IMR-90 (cell line): ENCODE results near the gene VPS26C. TPM values are rescaled to one million over a fixed set of nuclear protein-coding genes. Genes with fewer than 3 reads are reported as not detected.

ENCODE experiments used
- ATAC-seq: fragments of 200-7000 bp; cut with Tn5 transposase; 2 replicates; pipeline ENCODE4 v1.9.1; 2020; ENCODE audit warnings: low read depth, mild to moderate bottlenecking, moderate library complexity
- BruUV-seq: library from RNA; stranded (reverse); fragments of 400-500 nt; replicated peaks from 2 replicates; lab custom pipeline; 2021; lab: Mats Ljungman, UMichigan
- CTCF ChIA-PET: fragments of 300-600 bp; formaldehyde crosslinking; extraction: SDS; loops from one replicate; lab custom pipeline; 2021; ENCODE audit warnings: antibody characterized with exemption; lab: Yijun Ruan, JAX
- POLR2A ChIA-PET: fragments of 300-600 bp; sonication (Branson Sonifier 250); formaldehyde crosslinking; loops from one replicate; lab custom pipeline; 2022; ENCODE audit warnings: antibody characterized with exemption; ENCODE audit not compliant: unreplicated experiment; lab: Charles Lee
- DNase-seq: peaks from one replicate; pipeline ENCODE4 v3.0.0; 2013
- H2AFZ ChIP-seq: replicated peaks from 2 replicates; pipeline ENCODE3; 2013; ENCODE audit warnings: low read length, mild to moderate bottlenecking; ENCODE audit not compliant: poor library complexity
- H2AK5ac ChIP-seq: 2 replicates; pipeline ENCODE4 v1.6.1; 2013; ENCODE audit warnings: low read depth, low read length, inconsistent platforms
- H2AK9ac ChIP-seq: replicated peaks from 2 replicates; pipeline ENCODE3; 2013; ENCODE audit warnings: mild to moderate bottlenecking, low read depth, low read length, moderate library complexity; ENCODE audit not compliant: poor library complexity
- H2BK120ac ChIP-seq: 2 replicates; pipeline ENCODE4 v1.6.1; 2013; ENCODE audit warnings: low read depth, low read length, inconsistent platforms
- H2BK15ac ChIP-seq: 3 replicates; pipeline ENCODE4 v1.6.1; 2013; ENCODE audit warnings: low read depth, low read length, inconsistent platforms
- H2BK20ac ChIP-seq: 2 replicates; pipeline ENCODE4 v1.6.1; 2013; ENCODE audit warnings: low read depth, mild to moderate bottlenecking, inconsistent platforms, low read length, moderate library complexity
- H2BK5ac ChIP-seq: 2 replicates; pipeline ENCODE4 v1.6.1; 2013; ENCODE audit warnings: mild to moderate bottlenecking, low read depth, low read length, inconsistent platforms; ENCODE audit not compliant: poor library complexity, severe bottlenecking
- H3K14ac ChIP-seq: replicated peaks from 2 replicates; pipeline ENCODE4 v1.6.1; 2013; ENCODE audit warnings: low read depth, low read length, inconsistent platforms
- H3K18ac ChIP-seq: 2 replicates; pipeline ENCODE4 v1.6.1; 2013; ENCODE audit warnings: low read depth, low read length, control low read depth
- H3K23ac ChIP-seq: 2 replicates; pipeline ENCODE4 v1.6.1; 2013; ENCODE audit warnings: low read depth, low read length, inconsistent platforms
- H3K27ac ChIP-seq: 2 replicates; pipeline ENCODE4 v1.5.1; 2013; ENCODE audit warnings: mild to moderate bottlenecking, control low read depth, low read length; ENCODE audit not compliant: insufficient read depth
- H3K27me3 ChIP-seq: 2 replicates; pipeline ENCODE4 v1.6.1; 2013; ENCODE audit warnings: low read length; ENCODE audit not compliant: control insufficient read depth, insufficient read depth
- H3K36me3 ChIP-seq: 2 replicates; pipeline ENCODE4 v1.6.1; 2013; ENCODE audit warnings: low read length, mixed read lengths; ENCODE audit not compliant: control insufficient read depth, insufficient read depth
- H3K4ac ChIP-seq: 2 replicates; pipeline ENCODE4 v1.6.1; 2013; ENCODE audit warnings: low read depth, low read length, inconsistent platforms
- H3K4me1 ChIP-seq: 2 replicates; pipeline ENCODE4 v1.6.1; 2013; ENCODE audit warnings: low read length, mixed read lengths; ENCODE audit not compliant: control insufficient read depth, insufficient read depth
- H3K4me2 ChIP-seq: 2 replicates; pipeline ENCODE4 v1.6.1; 2013; ENCODE audit warnings: low read depth, mild to moderate bottlenecking, control low read depth, low read length, moderate library complexity
- H3K4me3 ChIP-seq: 2 replicates; pipeline ENCODE4 v1.5.1; 2013; ENCODE audit warnings: low read depth, mild to moderate bottlenecking, control low read depth, low read length, moderate library complexity; ENCODE audit not compliant: insufficient read depth
- H3K56ac ChIP-seq: 2 replicates; pipeline ENCODE4 v1.6.1; 2013; ENCODE audit warnings: low read length, inconsistent platforms; ENCODE audit not compliant: insufficient read depth; ENCODE audit errors: extremely low read depth
- H3K79me1 ChIP-seq, 2 experiments: 2 replicates each; pipeline ENCODE4 v1.6.1; 2013; ENCODE audit warnings: low read length in 2 of 2, inconsistent platforms in 1 of 2, low read depth in 1 of 2
- H3K9ac ChIP-seq: 2 replicates; pipeline ENCODE4 v1.6.1; 2013; ENCODE audit warnings: low read depth, low read length, control low read depth
- H3K9me1 ChIP-seq: 2 replicates; pipeline ENCODE4 v1.6.1; 2013; ENCODE audit warnings: low read length, inconsistent platforms; ENCODE audit not compliant: insufficient read depth
- H3K9me3 ChIP-seq: 2 replicates; pipeline ENCODE4 v1.6.1; 2013; ENCODE audit warnings: low read length; ENCODE audit not compliant: control insufficient read depth, insufficient read depth
- H4K20me1 ChIP-seq: 2 replicates; pipeline ENCODE4 v1.6.1; 2013; ENCODE audit warnings: low read length, inconsistent platforms; ENCODE audit not compliant: insufficient read depth
- H4K5ac ChIP-seq: 2 replicates; pipeline ENCODE4 v1.6.1; 2013; ENCODE audit warnings: mild to moderate bottlenecking, low read depth, low read length, control low read depth
- H4K8ac ChIP-seq, 2 experiments: 2 replicates each; pipeline ENCODE4 v1.6.1; 2013; ENCODE audit warnings: low read depth in 2 of 2, low read length in 2 of 2, control low read depth in 1 of 2, inconsistent platforms in 1 of 2
- H4K91ac ChIP-seq: 2 replicates; pipeline ENCODE4 v1.6.1; 2013; ENCODE audit warnings: low read depth, low read length, inconsistent platforms; ENCODE audit not compliant: insufficient read depth
- BHLHE40 ChIP-seq: fragments of 150-350 bp; IDR thresholded peaks from 2 replicates; pipeline ENCODE4 v1.6.1; 2016; ENCODE audit warnings: mild to moderate bottlenecking, low read depth, low read length
- CHD1 ChIP-seq: IDR thresholded peaks from 2 replicates; pipeline ENCODE4 v1.6.1; 2012; ENCODE audit warnings: low read depth, low read length, improper control_type of control experiment
- ELK1 ChIP-seq: fragments of 150-350 bp; IDR thresholded peaks from 2 replicates; pipeline ENCODE4 v1.6.1; 2016; ENCODE audit warnings: low read depth, mild to moderate bottlenecking, low read length, moderate library complexity, borderline replicate concordance
- FOS ChIP-seq: fragments of 150-350 bp; IDR thresholded peaks from 2 replicates; pipeline ENCODE4 v1.6.1; 2016; ENCODE audit warnings: low read depth, low read length
- MAFK ChIP-seq: IDR thresholded peaks from 2 replicates; pipeline ENCODE4 v1.6.1; 2012; ENCODE audit warnings: low read depth, low read length, improper control_type of control experiment
- MAZ ChIP-seq: IDR thresholded peaks from 2 replicates; pipeline ENCODE4 v1.6.1; 2012; ENCODE audit warnings: low read depth, mild to moderate bottlenecking, low read length, improper control_type of control experiment, moderate library complexity, borderline replicate concordance
- MXI1 ChIP-seq: IDR thresholded peaks from 2 replicates; pipeline ENCODE4 v1.6.1; 2012; ENCODE audit warnings: low read depth, mild to moderate bottlenecking, low read length, moderate library complexity, borderline replicate concordance
- NFE2L2 ChIP-seq: fragments of 150-350 bp; IDR thresholded peaks from 2 replicates; pipeline ENCODE4 v1.6.1; 2016; ENCODE audit warnings: low read depth, mild to moderate bottlenecking, low read length
- POLR2A ChIP-seq: IDR thresholded peaks from 2 replicates; pipeline ENCODE4 v1.6.1; 2012; ENCODE audit warnings: mild to moderate bottlenecking, low read depth, low read length
- RAD21 ChIP-seq: IDR thresholded peaks from 2 replicates; pipeline ENCODE4 v1.6.1; 2012; ENCODE audit warnings: low read length, improper control_type of control experiment
- RCOR1 ChIP-seq: IDR thresholded peaks from 2 replicates; pipeline ENCODE4 v1.6.1; 2012; ENCODE audit warnings: mild to moderate bottlenecking, low read length, improper control_type of control experiment; ENCODE audit not compliant: insufficient replicate concordance
- RFX5 ChIP-seq: IDR thresholded peaks from 2 replicates; pipeline ENCODE4 v1.8.0; 2012; ENCODE audit warnings: low read depth, mild to moderate bottlenecking, low read length, moderate library complexity
- USF2 ChIP-seq: fragments of 150-350 bp; IDR thresholded peaks from 2 replicates; pipeline ENCODE4 v1.6.1; 2017; ENCODE audit warnings: mild to moderate bottlenecking, antibody characterized with exemption, low read length, low read depth
- WGBS, 2 experiments: methylation state at CpG; one replicate each; pipeline versions ENCODE4 v1.1.5 to v1.1.7; 2013; ENCODE audit warnings: missing lambda C conversion rate in 2 of 2; ENCODE audit not compliant: insufficient read length in 1 of 2; ENCODE audit errors: extremely low coverage in 2 of 2; 5-methylcytosine and 5-hydroxymethylcytosine counted together
- dilution Hi-C: fragments of 300-500 bp; cut with HindIII; formaldehyde crosslinking; loops from one replicate; pipeline ENCODE4 v1.14.3; 2018; ENCODE audit warnings: low sequenced_read_pairs; ENCODE audit not compliant: unreplicated experiment
- in situ Hi-C: fragments of 300-500 bp; cut with MboI; formaldehyde crosslinking; loops from 3 replicates; pipeline ENCODE4 v1.14.3; 2019; ENCODE audit warnings: low sequenced_read_pairs, inconsistent platforms, mixed read lengths
- intact Hi-C: fragments of 100-400 bp; cut with micrococcal nuclease; formaldehyde crosslinking; loops from 2 replicates; pipeline ENCODE4 v1.10.0; 2022
- polyA plus RNA-seq, 3 experiments: library from polyadenylated mRNA; depleted of rRNA; stranded (reverse); fragments of >200 nt; gene quantifications; 2 replicates each; pipeline ENCODE4 v1.2.3, GENCODE V29; 2012; ENCODE audit warnings: low replicate concordance in 1 of 3
- total RNA-seq: library from RNA; depleted of rRNA; stranded (reverse); fragments of >200 nt; gene quantifications from 2 replicates; pipeline ENCODE4 v1.2.3, GENCODE V29; 2012

The VPS26C gene
- total and polyA plus RNA-seq, 2 of the 4 experiments (the other 2 are of a cell fraction), result 30.0 to 36.6 TPM

DNA sequence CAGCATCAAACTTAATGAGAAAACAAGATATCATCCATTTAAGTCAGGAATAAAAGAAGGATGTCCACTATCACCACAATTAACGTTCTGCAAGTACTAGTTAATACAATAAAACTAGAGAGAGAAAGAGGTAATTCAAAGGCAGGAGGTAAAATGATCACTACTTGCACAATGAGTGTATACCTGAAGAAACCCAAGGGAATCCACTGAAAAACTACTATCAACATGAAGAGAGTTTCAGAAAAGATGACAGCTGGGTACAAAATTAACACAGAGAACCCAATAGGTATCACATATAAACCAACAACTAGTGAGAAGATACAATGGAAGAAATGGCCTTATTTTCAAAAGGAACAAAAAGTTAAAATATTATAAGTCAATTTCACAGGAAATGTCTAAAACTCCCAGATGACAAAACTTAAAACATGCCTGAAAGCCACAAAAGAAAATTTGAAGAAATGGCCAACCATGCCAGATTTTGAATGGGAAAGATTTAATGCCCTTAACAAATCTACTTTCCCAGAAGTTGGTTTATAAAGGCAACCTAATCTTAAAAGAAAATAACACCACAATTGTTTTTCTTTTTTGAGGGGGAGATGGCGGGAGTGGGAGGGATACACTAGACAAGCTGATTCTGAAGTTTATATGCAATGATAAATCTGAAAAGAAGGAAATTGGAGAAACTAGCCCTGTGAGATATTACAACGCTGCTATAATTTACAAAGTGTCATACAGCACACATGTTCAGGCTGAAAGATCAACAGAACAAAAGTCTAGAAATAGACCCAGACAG is 17.8 kb downstream of the VPS26C start:
- Histone ChIP-seq H2AK5ac (no peak overlapping the region), H2BK120ac (no peak overlapping the region), H3K18ac (no peak overlapping the region), H3K27me3 (no peaks in the 10 kb centered on the region), H4K91ac (no peak overlapping the region), H3K9me1 (peaks cover 9% of the 10 kb centered on the region), H3K9me3 (no peaks in the 10 kb centered on the region), H3K4me2 (no peak overlapping the region), H3K4me1 (peaks cover 11% of the 10 kb centered on the region), H4K8ac (no peak overlapping the region), H3K14ac (no peak overlapping the region), H3K4me3 (no peak overlapping the region), H3K4ac (no peak overlapping the region), H4K5ac (no peak overlapping the region), H3K27ac (no peak overlapping the region), H3K56ac (no peak overlapping the region), H3K9ac (no peak overlapping the region), H4K20me1 (peaks cover 42% of the 10 kb centered on the region; the same call in 1 of the 2 replicates), H2BK15ac (no peak overlapping the region), H2AK9ac (no peak overlapping the region), H3K36me3 (no peaks in the 10 kb centered on the region; the same call in 1 of the 2 replicates), H2AFZ (no peak overlapping the region), H3K79me1 (peaks cover 31 to 76% of the 10 kb centered on the region in 2 experiments), H2BK20ac (no peak overlapping the region), H3K23ac (no peak overlapping the region), H2BK5ac (no peak overlapping the region)
- WGBS, 2 experiments, result no CpG with 5 or more reads among the region's 3 CpGs
- intact Hi-C loops, result no loop called here
- no TSS peak for BruUV-seq
- no peak for ATAC-seq
- TF ChIP-seq FOS (no peak), USF2 (no peak), RAD21 (no peak), POLR2A (no peak), MAZ (no peak), MAFK (no peak), RCOR1 (no peak), MXI1 (no peak), RFX5 (no peak), BHLHE40 (no peak), NFE2L2 (no peak), CHD1 (no peak), ELK1 (no peak)
- ChIA-PET CTCF (interaction anchor here (0.5 kb wide), 1 partner anchor 288 kb away, joined by 3 read pairs; no protein-coding TSS in a partner anchor), POLR2A (no interaction called here)
- no peak for DNase-seq
- dilution Hi-C loops, result no loop called here
- in situ Hi-C loops, result no loop called here
